IMR-90 (cell line): Measurements from ENCODE around the gene PAPLN.

ENCODE experiments used
- POLR2A ChIP-seq: IDR thresholded peaks from 2 replicates; pipeline ENCODE4 v1.6.1; 2012; ENCODE audit warnings: mild to moderate bottlenecking, low read depth, low read length
- RFX5 ChIP-seq: IDR thresholded peaks from 2 replicates; pipeline ENCODE4 v1.8.0; 2012; ENCODE audit warnings: low read depth, mild to moderate bottlenecking, low read length, moderate library complexity

GRCh38 chr14:73265721-73266046, 28.4 kb downstream of the PAPLN start:
- no peak for TF ChIP-seq RFX5
- no peak for TF ChIP-seq POLR2A
